Breast epithelium (tissue), 4 donors: ENCODE data around the gene SLC6A11. TPM values are rescaled to one million over a fixed set of nuclear protein-coding genes. Genes with fewer than 3 reads are reported as not detected.

ENCODE experiments used
- DNase-seq, 2 donors: peaks; one replicate each; pipeline ENCODE4 v3.0.0-alpha.2; 2019; ENCODE audit warnings: low spot score in 2 of 2
- H3K27ac ChIP-seq, 2 donors: fragments of 200-600 bp; sonication (generic) in 1 of 2; one replicate each; pipeline ENCODE4 v1.5.1; 2016 to 2019; ENCODE audit warnings: mild to moderate bottlenecking in 1 of 2
- H3K27me3 ChIP-seq, 2 donors: fragments of 200-600 bp; sonication (generic) in 1 of 2; one replicate each; pipeline versions ENCODE4 v1.5.1 to v1.6.0; 2017 to 2019; ENCODE audit warnings: control low read depth in 1 of 2, mild to moderate bottlenecking in 1 of 2
- H3K36me3 ChIP-seq: fragments of 200-600 bp; one replicate; pipeline ENCODE4 v1.5.1; 2019
- H3K4me1 ChIP-seq, 2 donors: fragments of 200-600 bp; sonication (generic); one replicate each; pipeline ENCODE4 v1.5.1; 2016 to 2019; ENCODE audit warnings: control low read depth in 1 of 2
- H3K4me3 ChIP-seq, 3 donors: fragments of 200-600 bp; sonication (generic); 1 replicate in 2 of 3; 2 replicates in 1 of 3; pipeline ENCODE4 v1.5.1; 2016 to 2019; ENCODE audit warnings: mild to moderate bottlenecking in 3 of 3, moderate library complexity in 2 of 3
- H3K9me3 ChIP-seq, 2 donors: fragments of 200-600 bp; sonication (generic) in 1 of 2; one replicate each; pipeline ENCODE4 v1.5.1; 2016 to 2019; ENCODE audit warnings: control low read depth in 1 of 2
- POLR2A ChIP-seq: fragments of 450-650 bp; IDR thresholded peaks from one replicate; pipeline ENCODE4 v1.6.1; 2016; ENCODE audit warnings: antibody characterized with exemption, mild to moderate bottlenecking, moderate library complexity
- POLR2AphosphoS5 ChIP-seq, 3 donors: sonication (generic); formaldehyde crosslinking; IDR thresholded peaks; one replicate each; pipeline ENCODE4 v1.6.1; 2017; ENCODE audit warnings: antibody characterized with exemption in 3 of 3
- intact Hi-C: fragments of 100-400 bp; cut with DNase I; formaldehyde crosslinking; loops from one replicate; pipeline ENCODE4 v1.15.1; 2023; ENCODE audit warnings: low total_unique reads
- total RNA-seq, 3 donors: library from RNA; depleted of rRNA; stranded (reverse); fragments of >200 nt; gene quantifications; one replicate each; pipeline ENCODE4 v1.1.0, GENCODE V29; 2016
- TF ChIP-seq, protein P1 (sequence below), 3 donors: fragments of 450-650 bp; IDR thresholded peaks; one replicate each; pipeline ENCODE4 v1.5.1; 2016 to 2017; ENCODE audit warnings: antibody characterized with exemption in 3 of 3, mild to moderate bottlenecking in 3 of 3, moderate library complexity in 3 of 3

The SLC6A11 gene
- total RNA-seq, 3 donors from 2014 or later = under 0.01 to 0.15 TPM; not detected in 1

DNA sequence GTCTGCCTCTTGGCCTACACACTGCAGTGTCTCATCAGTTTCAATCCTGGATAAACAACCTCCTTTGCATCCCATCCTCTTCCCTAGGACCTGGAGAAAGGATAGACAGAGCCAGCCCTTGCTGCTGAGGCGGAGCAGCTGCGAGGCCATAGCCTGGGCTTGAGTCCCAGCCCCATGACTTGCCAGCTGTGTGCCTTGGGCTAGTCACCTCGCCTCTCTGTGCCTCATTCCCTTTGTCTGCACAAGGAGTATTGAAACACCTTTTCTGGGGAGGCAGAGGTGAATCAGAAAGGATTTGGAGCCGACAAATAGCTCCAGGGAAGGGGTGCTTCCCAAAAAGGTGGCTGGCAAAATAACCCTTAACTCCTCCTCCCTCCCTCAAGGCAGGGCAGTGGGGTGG lies 111.5 kb downstream of the SLC6A11 start:
- Histone ChIP-seq H3K36me3 (no peaks in the 10 kb centered on the region), H3K4me1 (no peaks in the 10 kb centered on the region), H3K27me3 (no peaks in the 10 kb centered on the region), H3K4me3 (no peak overlapping the region), H3K9me3 (peaks cover 0 to 4% of the 10 kb centered on the region in 2 donors), H3K27ac (no peak overlapping the region)
- intact Hi-C loops = no loop called here
- no peak for DNase-seq
- TF ChIP-seq, protein P1, sequence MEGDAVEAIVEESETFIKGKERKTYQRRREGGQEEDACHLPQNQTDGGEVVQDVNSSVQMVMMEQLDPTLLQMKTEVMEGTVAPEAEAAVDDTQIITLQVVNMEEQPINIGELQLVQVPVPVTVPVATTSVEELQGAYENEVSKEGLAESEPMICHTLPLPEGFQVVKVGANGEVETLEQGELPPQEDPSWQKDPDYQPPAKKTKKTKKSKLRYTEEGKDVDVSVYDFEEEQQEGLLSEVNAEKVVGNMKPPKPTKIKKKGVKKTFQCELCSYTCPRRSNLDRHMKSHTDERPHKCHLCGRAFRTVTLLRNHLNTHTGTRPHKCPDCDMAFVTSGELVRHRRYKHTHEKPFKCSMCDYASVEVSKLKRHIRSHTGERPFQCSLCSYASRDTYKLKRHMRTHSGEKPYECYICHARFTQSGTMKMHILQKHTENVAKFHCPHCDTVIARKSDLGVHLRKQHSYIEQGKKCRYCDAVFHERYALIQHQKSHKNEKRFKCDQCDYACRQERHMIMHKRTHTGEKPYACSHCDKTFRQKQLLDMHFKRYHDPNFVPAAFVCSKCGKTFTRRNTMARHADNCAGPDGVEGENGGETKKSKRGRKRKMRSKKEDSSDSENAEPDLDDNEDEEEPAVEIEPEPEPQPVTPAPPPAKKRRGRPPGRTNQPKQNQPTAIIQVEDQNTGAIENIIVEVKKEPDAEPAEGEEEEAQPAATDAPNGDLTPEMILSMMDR (IDR thresholded peaks at IDR 0.05) = no peak
- TF ChIP-seq POLR2A (no peak), POLR2AphosphoS5 (IDR thresholded peaks at IDR 0.05) (no peak)

DNA sequence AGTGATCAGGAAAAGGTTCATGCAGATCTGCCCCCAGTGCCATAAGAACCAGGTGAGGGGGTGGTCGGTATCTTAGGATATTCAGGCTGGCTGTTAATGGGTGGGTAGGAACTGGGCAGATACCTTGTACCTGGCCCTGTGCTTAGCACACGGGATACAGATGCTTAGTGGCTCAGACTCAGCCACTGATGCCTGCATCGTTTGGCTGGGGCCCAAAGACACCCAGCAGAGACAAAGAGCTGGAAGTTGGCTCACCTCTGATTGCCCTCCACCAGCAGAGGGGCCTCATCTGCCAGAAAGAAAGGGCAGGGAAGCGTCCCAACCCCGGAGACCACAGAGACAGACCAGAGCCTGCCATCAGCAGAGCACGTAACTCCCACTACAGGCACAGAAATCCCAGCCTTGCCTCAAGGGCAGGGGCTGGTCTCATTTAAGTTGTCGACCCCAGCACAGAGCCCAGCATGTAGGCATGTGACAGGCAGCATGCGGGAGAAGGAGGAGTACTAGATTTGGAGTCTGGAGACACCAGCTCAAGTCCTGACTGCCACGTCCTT lies 112.5 kb downstream of the SLC6A11 start:
- H3K36me3 ChIP-seq = no peaks in the 10 kb centered on the region
- H3K27me3 ChIP-seq = no peaks in the 10 kb centered on the region
- no peaks in the 10 kb centered on the region for H3K4me1 ChIP-seq
- DNase-seq = peak in 1 of 2 donors; percentile 33
- no peak overlapping the region for H3K4me3 ChIP-seq
- TF ChIP-seq POLR2A = no peak
- TF ChIP-seq POLR2AphosphoS5 (IDR thresholded peaks at IDR 0.05) = no peak
- TF ChIP-seq, protein P1 (IDR thresholded peaks at IDR 0.05) = no peak
- H3K27ac ChIP-seq = no peak overlapping the region
- no peaks in the 10 kb centered on the region for H3K9me3 ChIP-seq
- intact Hi-C loops = no loop called here

DNA sequence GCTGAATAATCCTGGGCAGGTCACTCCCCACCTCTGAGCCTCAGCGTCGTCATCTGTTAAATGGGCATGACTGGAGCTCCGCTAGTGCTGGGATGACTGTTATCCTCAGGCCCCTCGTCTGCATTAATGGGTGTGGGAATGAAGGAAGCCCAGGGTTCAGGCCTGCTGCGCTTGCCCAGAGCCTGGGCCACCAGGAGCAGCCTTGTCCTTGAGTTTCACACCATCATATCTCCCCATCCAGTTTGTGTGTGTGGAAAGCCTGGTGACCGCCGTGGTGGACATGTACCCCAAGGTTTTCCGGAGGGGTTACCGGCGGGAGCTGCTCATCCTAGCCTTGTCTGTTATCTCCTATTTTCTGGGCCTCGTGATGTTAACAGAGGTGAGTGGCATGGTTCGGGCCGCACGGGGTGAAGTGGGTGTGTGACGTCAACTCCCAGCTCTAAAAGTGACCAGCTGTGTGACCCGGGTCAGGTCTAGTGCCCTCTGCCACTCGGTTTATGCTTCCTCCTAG lies 113.0 kb downstream of the SLC6A11 start:
- Histone ChIP-seq H3K9me3 (no peaks in the 10 kb centered on the region), H3K27ac (no peak overlapping the region), H3K4me3 (no peak overlapping the region), H3K4me1 (no peaks in the 10 kb centered on the region), H3K27me3 (no peaks in the 10 kb centered on the region), H3K36me3 (no peaks in the 10 kb centered on the region)
- TF ChIP-seq, protein P1 (IDR thresholded peaks at IDR 0.05) = no peak
- TF ChIP-seq POLR2AphosphoS5 (IDR thresholded peaks at IDR 0.05) (no peak), POLR2A (no peak)
- intact Hi-C loops = no loop called here
- peak in 1 of 2 donors; percentile 50 for DNase-seq

DNA sequence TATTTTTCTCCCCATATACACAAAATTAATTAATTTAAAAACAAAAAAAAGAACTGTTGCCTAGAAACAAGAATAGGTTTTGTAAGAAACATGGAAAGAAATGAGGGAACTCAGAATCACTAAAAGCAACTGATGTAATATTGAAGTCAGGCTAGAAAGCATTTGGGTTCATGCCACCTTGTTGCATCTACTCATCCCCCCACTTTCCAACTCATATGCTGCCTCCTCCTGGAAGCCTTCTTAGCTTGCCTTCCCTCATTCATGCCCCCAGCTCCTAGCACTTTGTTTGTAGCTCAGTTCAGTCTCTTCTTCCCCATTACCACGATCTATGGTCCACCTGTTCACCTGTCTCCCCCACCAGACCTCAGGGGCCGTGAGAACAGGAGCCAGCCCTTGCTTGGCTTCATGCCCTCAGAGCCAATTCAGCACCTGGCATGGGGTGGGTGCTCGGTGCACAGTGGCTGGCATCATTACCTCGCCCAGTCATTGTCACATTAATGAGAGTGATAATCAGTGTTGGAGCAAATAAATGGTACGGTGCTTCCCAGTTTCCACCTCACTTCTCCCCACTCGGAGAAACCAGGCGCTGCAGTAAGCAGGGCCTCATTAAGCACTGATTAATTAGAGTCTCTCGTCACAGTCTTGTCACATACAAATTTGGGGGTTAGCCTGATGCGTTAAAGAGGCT lies 114.1 kb downstream of the SLC6A11 start:
- TF ChIP-seq, protein P1 (IDR thresholded peaks at IDR 0.05) = no peak
- TF ChIP-seq POLR2AphosphoS5 (IDR thresholded peaks at IDR 0.05) (no peak), POLR2A (no peak)
- no peak overlapping the region for H3K27ac ChIP-seq
- no peaks in the 10 kb centered on the region for H3K4me1 ChIP-seq
- H3K9me3 ChIP-seq = no peaks in the 10 kb centered on the region
- intact Hi-C loops = no loop called here
- H3K4me3 ChIP-seq = no peak overlapping the region
- DNase-seq = peak in 1 of 2 donors; percentile 20
- H3K27me3 ChIP-seq = no peaks in the 10 kb centered on the region
- H3K36me3 ChIP-seq = no peaks in the 10 kb centered on the region

DNA sequence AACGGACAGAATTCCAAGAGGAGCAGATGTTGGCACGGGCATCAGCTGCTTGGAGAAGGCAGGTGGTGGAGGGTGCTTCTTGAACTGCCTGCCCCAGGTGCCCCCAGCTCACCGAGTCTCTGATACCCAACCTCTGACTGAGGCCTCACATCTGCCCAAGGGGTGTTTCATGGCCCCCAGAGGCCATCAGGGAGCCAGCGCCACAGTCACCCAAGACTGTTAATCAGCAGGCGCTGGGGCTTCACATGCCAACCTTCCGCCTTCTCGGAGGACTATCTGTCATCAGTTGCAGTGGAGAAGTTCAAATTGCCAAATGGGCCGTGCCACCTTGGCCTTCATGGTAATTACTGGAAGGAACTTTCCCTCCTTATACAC lies 114.6 kb downstream of the SLC6A11 start:
- H3K4me3 ChIP-seq = no peak overlapping the region
- intact Hi-C loops = no loop called here
- no peaks in the 10 kb centered on the region for H3K27me3 ChIP-seq
- no peaks in the 10 kb centered on the region for H3K36me3 ChIP-seq
- TF ChIP-seq, protein P1 (IDR thresholded peaks at IDR 0.05) = no peak
- DNase-seq = peak in 1 of 2 donors; percentile 22
- H3K4me1 ChIP-seq = no peaks in the 10 kb centered on the region
- H3K27ac ChIP-seq = no peak overlapping the region
- H3K9me3 ChIP-seq = no peaks in the 10 kb centered on the region
